ENCODE measurements around the gene NTSR1.
"Not testable (repeated sequence)": the region's sequence is repeated elsewhere in the genome, so short reads cannot be mapped to it uniquely, and the experiment has no call there.

Gene NTSR1

GRCh38 chr20:62675156-62675876, 33.3 kb upstream of the NTSR1 start:
- DNase-seq: no peak

- no peak for DNase-seq
These were observed 32.8 kb upstream of the NTSR1 start for GRCh38 chr20:62675877-62676260.

- no peak for DNase-seq
These were observed 31.7 kb upstream of the NTSR1 start for GRCh38 chr20:62676976-62677375.

- no peak for DNase-seq
These were observed 31.0 kb upstream of the NTSR1 start for GRCh38 chr20:62677678-62678077.

- DNase-seq: peak; percentile 80
These were observed 30.1 kb upstream of the NTSR1 start for GRCh38 chr20:62678553-62678952.

- DNase-seq: no peak
These were observed 28.6 kb upstream of the NTSR1 start for GRCh38 chr20:62679978-62680589.

GRCh38 chr20:62682912-62683517, 25.6 kb upstream of the NTSR1 start:
- DNase-seq: no peak

GRCh38 chr20:62683660-62684322, 24.8 kb upstream of the NTSR1 start:
- DNase-seq: not testable (repeated sequence)

GRCh38 chr20:62684981-62685380, 23.7 kb upstream of the NTSR1 start:
- DNase-seq: no peak

GRCh38 chr20:62685781-62686555, 22.7 kb upstream of the NTSR1 start:
- DNase-seq: peak; percentile 82

- DNase-seq: no peak
These were observed 21.5 kb upstream of the NTSR1 start for GRCh38 chr20:62686869-62687830.

GRCh38 chr20:62688083-62688482, 20.6 kb upstream of the NTSR1 start:
- DNase-seq: no peak

- no peak for DNase-seq
These were observed 19.7 kb upstream of the NTSR1 start for GRCh38 chr20:62688855-62689460.

- no peak for DNase-seq
These were observed 18.8 kb upstream of the NTSR1 start for GRCh38 chr20:62689861-62690260.

- DNase-seq: no peak
These were observed 18.3 kb upstream of the NTSR1 start for GRCh38 chr20:62690261-62690820.

GRCh38 chr20:62691487-62691886, 17.1 kb upstream of the NTSR1 start:
- no peak for DNase-seq

GRCh38 chr20:62692176-62692575, 16.5 kb upstream of the NTSR1 start:
- DNase-seq: no peak

- no peak for DNase-seq
These were observed 15.7 kb upstream of the NTSR1 start for GRCh38 chr20:62692801-62693523.

GRCh38 chr20:62693524-62693922, 15.1 kb upstream of the NTSR1 start:
- no peak for DNase-seq

- DNase-seq: no peak
These were observed 14.5 kb upstream of the NTSR1 start for GRCh38 chr20:62694106-62694505.
